ENCODE data around the gene STAT5A. TPM values are rescaled to one million over a fixed set of nuclear protein-coding genes. Genes with fewer than 3 reads are reported as not detected.

STAT5A gene
- total and polyA plus RNA-seq, 9 of the 15 experiments (the other 6 are each of a cell fraction or from before 2014, with no cell fraction given): 79.9 to 415 (median 196) TPM

GRCh38 chr17:42322382-42323267 is 34.3 kb downstream of the STAT5A start (continued):
- TF ChIP-seq SP1 (CRISPR knock-in tag; IDR thresholded peaks at IDR 0.05): peak; percentile 76
- TF ChIP-seq TAF1 (IDR thresholded peaks at IDR 0.05; ENCODE audit: control insufficient read depth, extremely low read depth, insufficient read depth, low read length, severe bottlenecking): no peak
- no peak for TF ChIP-seq ZBTB9 (CRISPR knock-in tag; IDR thresholded peaks at IDR 0.05)
- TF ChIP-seq TEAD4 (IDR thresholded peaks at IDR 0.05; ENCODE audit: low read length): peak; percentile 39; the same call in 1 of the 2 replicates
- TF ChIP-seq TEAD4 (CRISPR knock-in tag; IDR thresholded peaks at IDR 0.05; ENCODE audit: borderline replicate concordance): no peak
- 0 out of 2 replicates have a peak, but pooled peaks have one; percentile 28 for TF ChIP-seq DNMT1 (IDR thresholded peaks at IDR 0.05)
- no peak; a peak in 1 of 3 replicates for TF ChIP-seq CBX3 (IDR thresholded peaks at IDR 0.05; ENCODE audit: borderline replicate concordance in 1 of 2, low read length in 2 of 2)
- TF ChIP-seq MTA2 (IDR thresholded peaks at IDR 0.05; ENCODE audit: low read depth): no peak
- peak; percentile 88 for TF ChIP-seq CTCFL (IDR thresholded peaks at IDR 0.05; ENCODE audit: borderline replicate concordance, insufficient read depth, low read depth, low read length, poor library complexity, severe bottlenecking)
- TF ChIP-seq SRSF7 (optimal IDR thresholded peaks at IDR 0.05; ENCODE audit: low read depth, low read length): no peak
- peak; percentile 45 for TF ChIP-seq MYC (IDR thresholded peaks at IDR 0.05; ENCODE audit: low read depth, low read length)
- no peak for TF ChIP-seq MYC (CRISPR knock-in tag; IDR thresholded peaks at IDR 0.05; ENCODE audit: borderline replicate concordance, low read depth)
- TF ChIP-seq KLF6 (CRISPR knock-in tag; IDR thresholded peaks at IDR 0.05; ENCODE audit: borderline replicate concordance): peak; percentile 31; the same call in 1 of the 2 replicates
- peak; percentile 71; the same call in 1 of the 2 replicates for TF ChIP-seq GATAD2B (IDR thresholded peaks at IDR 0.05; ENCODE audit: borderline replicate concordance)
- no peak for TF ChIP-seq ZNF263 (CRISPR knock-in tag; IDR thresholded peaks at IDR 0.05; ENCODE audit: borderline replicate concordance)
- no peak for TF ChIP-seq GTF2A2 (tag; IDR thresholded peaks at IDR 0.05)
- no peak for TF ChIP-seq RFX1 (IDR thresholded peaks at IDR 0.05)
- peak; percentile 37; the same call in 1 of the 2 replicates for TF ChIP-seq ZBTB7A (IDR thresholded peaks at IDR 0.05; ENCODE audit: borderline replicate concordance, control insufficient read depth, low read depth, low read length)
- TF ChIP-seq ETV1 (tag; conservative IDR thresholded peaks at IDR 0.05; ENCODE audit: low read depth): no peak
- no peak for TF ChIP-seq UBTF (IDR thresholded peaks at IDR 0.05; ENCODE audit: borderline replicate concordance in 1 of 2, low read depth in 2 of 2, low read length in 2 of 2)
- TF ChIP-seq HDGF (IDR thresholded peaks at IDR 0.05): no peak

All from K562 (cell line).